Kidney (tissue), 14 donors: Measurements from ENCODE around the gene RIT1. TPM values are rescaled to one million over a fixed set of nuclear protein-coding genes. Genes with fewer than 3 reads are reported as not detected.

Experiments used
- DNase-seq, 5 donors: peaks; one replicate each; pipeline ENCODE4 v3.0.0-alpha.2; 2013 to 2020
- FAIRE-seq: peaks from 2 replicates; lab custom pipeline; 2012; peaks lifted over from hg19 to GRCh38; lab: Jason Lieb, UNC
- H3K27ac ChIP-seq, 2 donors: one replicate each; pipeline ENCODE4 v1.7.0; 2013; ENCODE audit warnings: low read depth in 2 of 2, low read length in 2 of 2, inconsistent platforms in 1 of 2
- H3K27me3 ChIP-seq: one replicate; pipeline ENCODE4 v1.7.1; 2013; ENCODE audit warnings: low read length, inconsistent platforms; ENCODE audit not compliant: control insufficient read depth, insufficient read depth
- H3K36me3 ChIP-seq, 3 donors: one replicate each; pipeline versions ENCODE4 v1.7.0 to v1.7.1; 2013; ENCODE audit warnings: low read length in 3 of 3, control low read depth in 1 of 3, inconsistent platforms in 1 of 3; ENCODE audit not compliant: insufficient read depth in 3 of 3, control insufficient read depth in 2 of 3
- H3K4me1 ChIP-seq, 3 donors: one replicate each; pipeline versions ENCODE4 v1.7.0 to v1.7.1; 2013; ENCODE audit warnings: low read length in 3 of 3, inconsistent platforms in 1 of 3, low read depth in 1 of 3; ENCODE audit not compliant: control insufficient read depth in 2 of 3, insufficient read depth in 2 of 3
- H3K4me3 ChIP-seq, 3 donors: one replicate each; pipeline versions ENCODE4 v1.7.0 to v1.8.1; 2013; ENCODE audit warnings: low read length in 3 of 3, control low read depth in 1 of 3, inconsistent platforms in 1 of 3
- H3K9ac ChIP-seq, 3 donors: one replicate each; pipeline versions ENCODE4 v1.7.0 to v1.7.1; 2013; ENCODE audit warnings: low read length in 3 of 3, control low read depth in 1 of 3, inconsistent platforms in 1 of 3
- H3K9me3 ChIP-seq, 3 donors: one replicate each; pipeline versions ENCODE4 v1.7.0 to v1.7.1; 2013; ENCODE audit warnings: low read length in 3 of 3, control low read depth in 1 of 3, inconsistent platforms in 1 of 3; ENCODE audit not compliant: control insufficient read depth in 2 of 3, insufficient read depth in 1 of 3
- CTCF ChIP-seq: IDR thresholded peaks from 3 replicates; pipeline ENCODE4 v1.5.1; 2012; ENCODE audit warnings: mild to moderate bottlenecking, moderate library complexity, borderline replicate concordance; ENCODE audit not compliant: insufficient read depth; ENCODE audit errors: extremely low read depth
- intact Hi-C: fragments of 100-400 bp; cut with DNase I; formaldehyde crosslinking; loops from one replicate; pipeline ENCODE4 v1.11.1; 2022
- microRNA-seq: library from miRNA; unstranded; fragments of <30 nt; microRNA quantifications from one replicate; pipeline ENCODE4 v1.2.0, GENCODE V29; 2020
- polyA plus RNA-seq: library from polyadenylated mRNA; stranded (reverse); fragments of 350-450 nt; fragmentation: Illumina TruSeq; extraction: RNeasy Lipid Tissue Mini Kit (QIAGEN cat#74804); gene quantifications from one replicate; pipeline ENCODE4 v1.2.3, GENCODE V29; 2014; ENCODE audit warnings: low read depth, low replicate concordance; ENCODE audit not compliant: insufficient read depth
- total RNA-seq: library from RNA; stranded (reverse); fragmentation: NEBNext Ultra II Directional; extraction: Animal tissue kit (Norgen Biotek cat#: 25700); gene quantifications from one replicate; pipeline ENCODE4 v1.2.1, GENCODE V29; 2021
- donor health status: control.
- donor health status: control.
- donor health status: control.
- donor health status: control.
- donor health status: control.
- donor health status: DM: yes; HTN: yes; CAD: no.
- donor health status: Normal renal cell carcinoma (clear cell type).

Gene RIT1
- total and polyA plus RNA-seq, 2 donors from 2014 or later, result 33.2 to 40.8 TPM

- FAIRE-seq (no peak), DNase-seq (no peak)
- no peaks in the 10 kb centered on the region for H3K9me3 ChIP-seq
- no peaks in the 10 kb centered on the region for H3K27me3 ChIP-seq
- no peak for TF ChIP-seq CTCF
- peaks cover 5 to 19% (median 14%) of the 10 kb centered on the region in 3 donors for H3K36me3 ChIP-seq
- peaks cover 0 to 11% (median 5%) of the 10 kb centered on the region in 3 donors for H3K4me1 ChIP-seq
- H3K9ac ChIP-seq, result peak overlapping the region; percentile 87 to 96 (median 88)
- intact Hi-C loops, result no loop called here
- peak overlapping the region; percentile 84 to 86 for H3K27ac ChIP-seq
- peak overlapping the region; percentile 88 to 96 (median 92) for H3K4me3 ChIP-seq
Measured at GRCh38 chr1:155856257-155856974, 54.7 kb downstream of the RIT1 start.

- intact Hi-C loops, result no loop called here
- Histone ChIP-seq H3K27ac (no peak overlapping the region), H3K4me3 (no peak overlapping the region), H3K27me3 (no peaks in the 10 kb centered on the region), H3K36me3 (peaks cover 5 to 23% (median 21%) of the 10 kb centered on the region in 3 donors), H3K9me3 (no peaks in the 10 kb centered on the region), H3K4me1 (no peaks in the 10 kb centered on the region), H3K9ac (no peak overlapping the region)
- DNase-seq (no peak), FAIRE-seq (no peak)
- TF ChIP-seq CTCF, result no peak
Measured at GRCh38 chr1:155850345-155850744, 60.8 kb downstream of the RIT1 start.

GRCh38 chr1:155847823-155848529, 63.2 kb downstream of the RIT1 start:
- Histone ChIP-seq H3K9ac (no peak overlapping the region), H3K4me1 (peaks cover 0 to 4% (median 0%) of the 10 kb centered on the region in 3 donors), H3K9me3 (no peaks in the 10 kb centered on the region), H3K27ac (no peak overlapping the region), H3K36me3 (peaks cover under 1 to 9% (median 8%) of the 10 kb centered on the region in 3 donors), H3K4me3 (no peak overlapping the region), H3K27me3 (no peaks in the 10 kb centered on the region)
- DNase-seq (no peak), FAIRE-seq (no peak)
- intact Hi-C loops, result no loop called here
- no peak for TF ChIP-seq CTCF

Small RNA genes within 50 kb of the gene (microRNA-seq; reads per million reads assigned to microRNA genes)
- not detected for gene MIR6738

Other genes starting within 250 kb of the RIT1 start
- 67.1 TPM for gene YY1AP1, start 222.6 kb downstream of the RIT1 start, total RNA-seq
- gene YY1AP1, start 222.6 kb downstream of the RIT1 start, polyA plus RNA-seq, result 33.4 TPM
- gene DAP3, start 222.3 kb downstream of the RIT1 start, total RNA-seq, result 85.2 TPM
- 92.2 TPM for gene DAP3, start 222.3 kb downstream of the RIT1 start, polyA plus RNA-seq
- 62.1 TPM for gene GON4L, start 54.1 kb downstream of the RIT1 start, total RNA-seq
- 14.2 TPM for gene GON4L, start 54.1 kb downstream of the RIT1 start, polyA plus RNA-seq
- 16.8 TPM for gene SYT11, start 51.8 kb downstream of the RIT1 start, total RNA-seq
- gene SYT11, start 51.8 kb downstream of the RIT1 start, polyA plus RNA-seq, result 8.4 TPM
- 57.4 TPM for gene KHDC4, start 23.1 kb upstream of the RIT1 start, total RNA-seq
- 19.8 TPM for gene KHDC4, start 23.1 kb upstream of the RIT1 start, polyA plus RNA-seq
- gene RXFP4, start 30.3 kb upstream of the RIT1 start, total RNA-seq, result not detected
- 0.32 TPM for gene RXFP4, start 30.3 kb upstream of the RIT1 start, polyA plus RNA-seq
- gene ARHGEF2, start 67.2 kb upstream of the RIT1 start, total RNA-seq, result 99.6 TPM
- 32.3 TPM for gene ARHGEF2, start 67.2 kb upstream of the RIT1 start, polyA plus RNA-seq
- gene SSR2, start 109.6 kb upstream of the RIT1 start, total RNA-seq, result 175 TPM
- 300 TPM for gene SSR2, start 109.6 kb upstream of the RIT1 start, polyA plus RNA-seq
- 24.5 TPM for gene UBQLN4, start 142.4 kb upstream of the RIT1 start, total RNA-seq
- 24.6 TPM for gene UBQLN4, start 142.4 kb upstream of the RIT1 start, polyA plus RNA-seq
- 50.8 TPM for gene LAMTOR2, start 143.4 kb upstream of the RIT1 start, total RNA-seq
- gene LAMTOR2, start 143.4 kb upstream of the RIT1 start, polyA plus RNA-seq, result 200 TPM
- gene RAB25, start 149.8 kb upstream of the RIT1 start, total RNA-seq, result 51.4 TPM
- 73.0 TPM for gene RAB25, start 149.8 kb upstream of the RIT1 start, polyA plus RNA-seq
- gene MEX3A, start 171.1 kb upstream of the RIT1 start, total RNA-seq, result 1.7 TPM
- gene MEX3A, start 171.1 kb upstream of the RIT1 start, polyA plus RNA-seq, result 1.0 TPM
- 384 TPM for gene LMNA, start 203.4 kb upstream of the RIT1 start, total RNA-seq
- gene LMNA, start 203.4 kb upstream of the RIT1 start, polyA plus RNA-seq, result 145 TPM
- 45.9 TPM for gene SEMA4A, start 242.2 kb upstream of the RIT1 start, total RNA-seq
- gene SEMA4A, start 242.2 kb upstream of the RIT1 start, polyA plus RNA-seq, result 16.4 TPM